ENCODE data around the gene LRIG1.

DNA sequence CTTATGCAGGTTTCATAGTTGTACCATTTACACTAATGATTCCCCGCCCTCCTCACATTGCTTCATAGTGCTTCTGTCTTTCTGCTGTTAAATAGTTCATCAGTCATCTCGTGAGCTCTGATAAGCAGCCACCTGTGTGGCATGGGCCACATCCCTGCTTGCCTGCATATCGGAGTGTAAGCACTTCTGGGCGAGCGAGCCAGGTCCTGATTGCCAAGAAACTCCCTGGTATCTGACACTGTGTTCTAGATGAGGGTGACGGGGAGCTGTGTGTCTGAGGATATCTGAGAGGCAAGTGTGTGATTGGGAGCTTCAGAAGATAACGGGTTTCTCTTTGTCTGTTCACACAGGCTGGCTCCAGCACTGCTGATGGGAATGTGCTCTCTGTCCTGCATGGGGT, 130.6 kb downstream of the LRIG1 start:
- no peak for TF ChIP-seq NKRF (conservative IDR thresholded peaks at IDR 0.05)
- TF ChIP-seq POLR2AphosphoS5 (IDR thresholded peaks at IDR 0.05; ENCODE audit: low read length): no peak
